GM18861 (cell line): ENCODE results near the gene ITM2B.

Experiments used
- ATAC-seq: cut with Tn5 transposase; IDR thresholded peaks from one replicate; pipeline ENCODE4 v1.9.1; 2021; ENCODE audit not compliant: unreplicated experiment

Gene ITM2B

GRCh38 chr13:48255954-48256353 lies 22.9 kb downstream of the ITM2B start:
- no peak for ATAC-seq

- ATAC-seq: no peak
Observed at GRCh38 chr13:48258002-48258401, 25.0 kb downstream of the ITM2B start.

DNA sequence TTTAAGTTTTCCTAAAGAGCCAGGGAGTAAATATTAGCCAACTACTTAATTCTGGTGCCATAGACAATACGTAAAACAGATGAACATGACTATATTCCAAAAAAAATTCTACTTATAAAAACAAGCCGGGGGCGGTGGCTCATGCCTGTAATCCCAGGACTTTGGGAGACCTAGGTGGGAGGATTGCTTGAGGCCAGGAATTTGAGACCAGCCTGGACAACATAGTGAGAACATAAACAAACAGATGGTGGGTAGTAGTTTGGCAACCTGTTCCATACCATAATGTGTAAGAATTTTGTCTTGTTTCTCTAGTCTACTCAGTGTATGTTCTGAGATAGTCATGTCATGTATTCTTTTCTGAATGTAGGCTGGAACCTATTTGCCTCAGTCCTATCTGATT lies 25.4 kb downstream of the ITM2B start:
- ATAC-seq: no peak

DNA sequence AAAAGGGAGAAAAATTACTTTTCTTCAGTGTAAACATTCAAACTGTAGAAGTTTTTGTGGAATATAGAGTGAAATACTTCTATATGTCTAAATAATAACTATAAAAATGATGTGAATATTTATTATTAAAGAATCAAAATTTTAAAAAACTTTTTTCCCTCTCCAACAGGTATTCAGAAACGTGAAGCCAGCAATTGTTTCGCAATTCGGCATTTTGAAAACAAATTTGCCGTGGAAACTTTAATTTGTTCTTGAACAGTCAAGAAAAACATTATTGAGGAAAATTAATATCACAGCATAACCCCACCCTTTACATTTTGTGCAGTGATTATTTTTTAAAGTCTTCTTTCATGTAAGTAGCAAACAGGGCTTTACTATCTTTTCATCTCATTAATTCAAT lies 28.0 kb downstream of the ITM2B start:
- no peak for ATAC-seq

- ATAC-seq: no peak
Observed at GRCh38 chr13:48263196-48263595, 30.2 kb downstream of the ITM2B start.

GRCh38 chr13:48264058-48264457 lies 31.1 kb downstream of the ITM2B start:
- ATAC-seq: no peak

- ATAC-seq: no peak
Observed at GRCh38 chr13:48265217-48265815, 32.3 kb downstream of the ITM2B start.

DNA sequence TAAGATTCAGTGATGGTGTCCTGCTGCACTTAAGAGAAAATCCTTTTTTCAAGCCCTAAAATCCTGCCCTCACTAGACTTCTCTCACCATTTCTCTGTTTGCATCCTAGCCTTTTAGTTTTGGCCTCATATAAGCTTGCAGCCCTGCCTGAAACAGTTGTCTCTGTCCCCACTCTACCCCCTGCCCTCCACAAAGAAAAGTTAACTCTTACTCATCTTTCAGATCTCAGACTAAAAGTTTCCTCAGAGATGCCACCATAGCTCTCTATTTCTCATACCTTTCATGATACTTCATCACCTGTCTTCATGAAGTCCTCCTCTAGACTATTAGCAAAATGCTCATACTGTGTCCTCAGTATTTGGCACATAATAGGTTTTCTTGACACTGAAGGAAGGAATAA lies 33.1 kb downstream of the ITM2B start:
- ATAC-seq: no peak

DNA sequence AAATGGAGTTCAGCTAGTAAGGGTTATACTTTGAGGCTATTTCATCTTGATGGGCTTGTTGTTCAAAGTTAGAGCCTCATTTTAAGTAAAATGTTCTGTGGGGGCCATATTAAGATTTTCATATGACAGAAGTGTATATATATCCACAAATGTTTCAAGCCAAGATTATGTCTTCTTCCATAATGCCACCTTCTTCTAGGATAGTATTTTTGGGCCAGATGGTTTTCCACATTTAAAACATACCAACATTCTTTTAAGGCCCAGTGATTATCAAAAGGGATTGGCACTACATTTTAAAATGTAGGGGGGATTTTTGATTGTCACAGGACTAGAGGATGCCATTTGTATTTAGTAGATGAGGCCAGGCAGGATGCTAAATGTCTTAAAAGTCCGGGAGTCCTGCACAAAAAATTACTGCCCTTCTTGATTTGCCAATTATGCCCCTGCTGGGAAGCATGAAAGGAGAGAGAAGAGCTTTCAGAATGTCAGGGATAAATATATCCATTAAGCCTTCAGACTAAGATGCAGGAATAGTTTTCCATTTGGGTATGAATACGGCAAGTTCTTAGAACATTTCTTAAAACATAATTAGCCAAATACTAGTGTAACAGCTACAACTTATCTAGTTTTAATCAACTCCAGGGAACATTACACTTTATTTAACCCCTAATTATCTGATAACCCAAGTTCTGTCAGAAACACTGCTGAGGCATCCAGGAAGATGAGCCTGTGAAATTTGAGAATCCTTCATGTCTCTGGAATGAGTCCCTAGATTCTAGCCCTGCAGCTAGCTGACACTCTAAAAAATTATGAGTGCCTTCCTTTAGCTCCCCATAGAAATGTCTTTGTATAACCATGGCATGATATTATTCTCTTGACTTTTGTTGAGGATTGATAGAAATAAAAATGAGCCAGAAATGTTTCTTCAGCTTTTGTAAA lies 34.0 kb downstream of the ITM2B start:
- ATAC-seq: no peak

DNA sequence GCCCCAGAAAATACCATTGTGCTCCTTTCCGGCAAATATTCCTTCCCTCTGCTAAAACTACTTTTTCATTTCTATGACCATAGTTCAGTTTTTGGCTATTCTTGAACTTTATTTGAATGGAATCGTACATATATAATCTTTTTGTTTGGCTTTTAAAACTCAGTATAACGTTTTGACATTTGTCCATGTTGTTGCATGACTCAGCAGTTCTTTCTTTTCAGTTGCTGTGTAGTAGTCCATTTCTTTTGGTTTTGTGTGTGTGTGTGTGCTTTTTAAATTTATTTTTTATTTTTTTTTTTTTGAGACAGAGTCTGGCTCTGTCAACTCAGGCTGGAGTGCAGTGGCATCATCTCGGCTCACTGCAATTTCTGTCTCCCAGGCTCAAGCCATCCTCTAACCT lies 35.0 kb downstream of the ITM2B start:
- no peak for ATAC-seq

DNA sequence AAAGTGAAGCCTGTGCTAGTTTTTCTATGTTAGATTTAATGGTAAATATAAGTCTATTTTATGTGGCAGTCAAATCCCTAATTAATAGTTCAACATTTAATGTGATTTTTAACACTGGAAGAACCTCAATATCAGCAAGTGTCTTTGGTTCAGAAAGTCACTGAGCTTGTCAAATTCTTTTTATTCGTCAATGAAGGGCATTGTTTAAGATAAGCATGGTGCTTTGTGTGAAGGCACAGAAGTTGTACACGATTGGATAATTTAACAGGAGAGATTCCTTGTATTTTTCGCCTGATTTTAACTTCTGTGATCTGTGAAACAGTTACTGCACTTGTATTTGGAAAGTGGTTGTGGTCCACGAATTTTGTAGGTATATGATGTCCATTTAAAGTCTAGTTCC lies 40.3 kb downstream of the ITM2B start:
- no peak for ATAC-seq

DNA sequence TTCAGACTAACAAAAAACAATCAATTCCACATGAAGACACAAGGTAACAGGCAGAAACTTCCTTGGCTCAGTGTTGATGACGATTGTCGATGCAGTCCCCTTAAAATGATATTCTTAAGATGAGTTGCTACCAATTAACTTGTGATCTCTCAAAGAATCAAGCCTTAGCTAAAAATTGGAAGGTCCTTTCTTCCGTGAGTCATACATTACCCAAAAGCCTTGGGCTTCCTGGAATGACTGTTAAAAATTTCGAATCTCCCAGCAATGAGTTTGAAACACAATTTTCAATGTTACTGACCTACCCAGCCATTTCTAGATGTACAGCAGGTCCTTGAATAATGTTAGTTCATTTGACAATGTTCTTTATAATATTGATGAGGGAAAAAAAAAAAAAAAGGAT lies 42.5 kb downstream of the ITM2B start:
- ATAC-seq: no peak

DNA sequence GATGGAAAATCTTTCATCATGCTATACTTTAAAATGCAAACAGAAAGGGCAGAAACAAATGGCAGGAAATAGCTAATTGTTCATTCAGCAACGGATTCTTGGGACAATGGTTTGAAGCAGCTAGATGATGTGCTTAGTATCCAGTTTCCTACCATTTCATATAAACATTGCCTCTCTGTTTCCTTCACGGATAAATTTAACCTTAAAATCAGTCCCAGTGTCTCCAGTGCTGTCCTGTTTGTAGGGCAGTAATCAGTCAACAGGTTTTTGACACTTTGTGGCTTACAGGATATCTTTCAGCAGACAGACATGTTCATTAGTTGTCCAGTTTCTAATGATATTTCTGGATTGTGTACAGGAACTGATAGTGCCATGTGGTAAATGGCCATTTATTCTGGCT lies 45.8 kb downstream of the ITM2B start:
- ATAC-seq: no peak

DNA sequence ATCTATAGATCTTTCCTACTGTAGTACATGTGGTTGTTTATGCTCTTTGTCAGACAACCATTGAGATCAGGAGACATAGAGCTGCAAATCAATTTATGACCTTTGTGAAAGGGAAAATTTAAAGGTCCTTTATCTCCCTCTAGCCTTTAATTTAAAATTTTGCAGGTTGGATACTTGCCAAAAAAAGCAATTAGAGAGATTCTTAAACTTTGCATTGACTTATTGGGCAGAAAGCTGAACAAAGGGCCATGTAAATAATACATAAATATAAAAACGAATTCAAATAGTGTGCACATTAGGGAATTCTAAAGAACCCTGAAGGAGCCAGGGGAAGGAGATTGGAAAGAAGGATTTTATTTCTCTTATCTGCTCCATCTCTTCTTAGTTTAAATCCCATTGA lies 48.5 kb downstream of the ITM2B start:
- ATAC-seq: no peak

DNA sequence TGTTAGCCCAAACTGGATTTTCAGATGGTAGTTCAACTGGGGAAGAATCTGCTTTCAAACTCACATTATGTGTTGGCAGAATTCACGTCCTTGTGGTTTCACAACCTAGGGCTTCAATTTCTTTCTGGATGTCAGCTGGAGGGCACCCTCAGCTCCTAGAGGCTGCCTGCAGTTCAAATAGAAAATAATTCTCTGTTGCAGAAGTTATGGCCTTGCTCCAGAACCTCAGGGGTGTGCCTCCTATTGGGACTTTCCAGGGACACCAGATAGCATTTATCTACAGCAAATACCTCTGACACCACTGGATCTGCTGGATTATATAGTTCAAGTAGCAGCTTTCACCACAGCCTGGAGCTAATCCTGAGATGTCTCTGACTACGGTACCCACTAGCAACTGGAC lies 58.7 kb downstream of the ITM2B start:
- ATAC-seq: no peak

GRCh38 chr13:48292650-48293049 lies 59.6 kb downstream of the ITM2B start:
- no peak for ATAC-seq

DNA sequence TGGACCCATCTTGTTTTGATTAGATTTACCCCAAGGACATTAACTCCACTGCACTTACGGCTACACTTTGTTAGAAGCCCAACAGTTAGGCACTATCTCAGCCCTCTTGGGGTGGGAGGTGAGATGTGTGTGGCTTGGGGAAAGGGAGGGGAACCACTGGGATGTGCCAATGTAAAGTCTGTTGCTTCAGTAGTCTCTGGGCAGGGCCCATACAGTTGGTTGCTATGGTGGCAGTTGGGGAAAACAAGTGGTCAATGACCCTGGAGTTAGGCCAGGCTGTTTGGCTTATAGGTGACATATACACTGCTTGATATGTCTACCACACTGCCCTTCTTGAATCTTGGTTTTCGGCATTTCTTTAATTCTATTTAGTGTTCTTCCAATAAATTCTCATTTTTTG lies 61.6 kb downstream of the ITM2B start:
- no peak for ATAC-seq

- ATAC-seq: no peak
Observed at GRCh38 chr13:48295271-48295670, 62.3 kb downstream of the ITM2B start.

- ATAC-seq: no peak
Observed at GRCh38 chr13:48296528-48296927, 63.5 kb downstream of the ITM2B start.

GRCh38 chr13:48297131-48297786 lies 64.3 kb downstream of the ITM2B start:
- no peak for ATAC-seq

DNA sequence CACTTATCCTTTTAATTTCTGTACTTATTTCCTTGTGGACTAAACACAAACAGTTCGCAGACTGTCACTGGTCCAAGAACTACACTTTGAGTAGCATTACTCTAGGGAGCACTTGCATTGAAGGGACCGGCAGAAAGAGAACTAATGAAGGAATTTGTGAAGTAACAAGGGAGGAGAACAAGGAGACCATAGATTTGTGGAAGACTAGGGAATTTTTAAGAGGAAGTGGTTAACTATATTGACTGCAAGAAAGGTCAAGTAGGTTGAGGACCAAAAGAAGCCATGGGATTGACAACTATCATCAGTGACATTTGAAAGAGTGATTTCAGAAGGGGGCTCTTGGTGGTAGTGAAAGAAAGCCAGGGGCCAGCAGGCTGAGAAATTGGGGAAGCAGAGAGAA lies 66.6 kb downstream of the ITM2B start:
- ATAC-seq: no peak

- ATAC-seq: no peak
Observed at GRCh38 chr13:48302871-48303358, 69.9 kb downstream of the ITM2B start.
